Fibroblast of villous mesenchyme (primary cell): ENCODE results near the gene PUS7L. TPM values are rescaled to one million over a fixed set of nuclear protein-coding genes. Genes with fewer than 3 reads are reported as not detected.
"Not testable (repeated sequence)": the region's sequence is repeated elsewhere in the genome, so short reads cannot be mapped to it uniquely, and the experiment has no call there.

ENCODE experiments used
- DNase-seq: peaks from one replicate; pipeline ENCODE4 v3.0.0-alpha.2; 2010; ENCODE audit warnings: low read depth
- H3K4me3 ChIP-seq: 2 replicates; pipeline ENCODE4 v1.5.1; 2011; ENCODE audit warnings: low read depth, mild to moderate bottlenecking, low read length
- total RNA-seq: library from RNA; depleted of rRNA; stranded (reverse); fragments of >200 nt; gene quantifications from 2 replicates; pipeline ENCODE4 v1.2.3, GENCODE V29; 2012
- TF ChIP-seq, protein P1 (sequence below): IDR thresholded peaks from 2 replicates; pipeline ENCODE4 v1.5.1; 2012; ENCODE audit warnings: low read depth, mild to moderate bottlenecking, low read length; ENCODE audit not compliant: insufficient read depth

PUS7L gene
- total RNA-seq, 1 donor: 30.2 TPM

DNA sequence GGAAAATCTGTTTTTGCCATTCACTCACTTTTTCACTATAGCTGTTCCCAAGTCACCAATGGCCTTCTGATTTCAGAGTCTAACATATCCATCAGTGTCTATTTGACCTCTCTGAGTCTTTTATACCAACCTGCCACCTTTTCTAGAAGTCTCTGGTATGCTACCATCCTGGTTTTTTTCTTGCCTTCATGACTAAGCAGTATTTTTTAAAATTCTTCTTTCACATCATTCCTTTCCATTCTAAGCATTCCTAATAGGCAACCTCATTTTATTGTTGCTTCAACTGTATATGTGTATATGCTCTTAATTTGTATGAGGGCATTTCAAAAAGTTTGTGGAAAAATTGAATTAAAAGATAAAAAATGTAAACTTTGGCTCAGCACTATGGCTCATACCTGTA is 5.2 kb upstream of the PUS7L start:
- TF ChIP-seq, protein P1, sequence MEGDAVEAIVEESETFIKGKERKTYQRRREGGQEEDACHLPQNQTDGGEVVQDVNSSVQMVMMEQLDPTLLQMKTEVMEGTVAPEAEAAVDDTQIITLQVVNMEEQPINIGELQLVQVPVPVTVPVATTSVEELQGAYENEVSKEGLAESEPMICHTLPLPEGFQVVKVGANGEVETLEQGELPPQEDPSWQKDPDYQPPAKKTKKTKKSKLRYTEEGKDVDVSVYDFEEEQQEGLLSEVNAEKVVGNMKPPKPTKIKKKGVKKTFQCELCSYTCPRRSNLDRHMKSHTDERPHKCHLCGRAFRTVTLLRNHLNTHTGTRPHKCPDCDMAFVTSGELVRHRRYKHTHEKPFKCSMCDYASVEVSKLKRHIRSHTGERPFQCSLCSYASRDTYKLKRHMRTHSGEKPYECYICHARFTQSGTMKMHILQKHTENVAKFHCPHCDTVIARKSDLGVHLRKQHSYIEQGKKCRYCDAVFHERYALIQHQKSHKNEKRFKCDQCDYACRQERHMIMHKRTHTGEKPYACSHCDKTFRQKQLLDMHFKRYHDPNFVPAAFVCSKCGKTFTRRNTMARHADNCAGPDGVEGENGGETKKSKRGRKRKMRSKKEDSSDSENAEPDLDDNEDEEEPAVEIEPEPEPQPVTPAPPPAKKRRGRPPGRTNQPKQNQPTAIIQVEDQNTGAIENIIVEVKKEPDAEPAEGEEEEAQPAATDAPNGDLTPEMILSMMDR: no peak
- no peak for DNase-seq
- H3K4me3 ChIP-seq: no peak overlapping the region

DNA sequence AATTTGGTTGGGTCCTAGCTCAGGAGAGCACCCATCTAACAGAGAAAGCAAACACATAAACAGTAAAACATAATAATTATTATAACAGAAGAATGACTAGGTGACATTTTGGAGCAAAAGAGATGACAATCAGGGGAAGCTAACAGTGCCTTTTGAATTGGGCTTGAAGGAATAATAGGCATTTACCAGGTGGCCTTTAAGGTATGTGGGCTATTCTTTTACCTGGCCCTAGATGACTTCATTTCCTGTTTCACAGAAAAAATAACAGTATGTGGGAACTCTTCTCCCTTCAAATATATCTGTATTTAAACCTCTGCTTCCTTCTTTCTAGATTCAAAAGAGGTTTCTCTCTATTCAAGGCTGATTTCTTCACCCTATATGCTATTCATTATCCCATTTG is 4.0 kb upstream of the PUS7L start:
- TF ChIP-seq, protein P1: no peak
- H3K4me3 ChIP-seq: no peak overlapping the region
- no peak for DNase-seq

DNA sequence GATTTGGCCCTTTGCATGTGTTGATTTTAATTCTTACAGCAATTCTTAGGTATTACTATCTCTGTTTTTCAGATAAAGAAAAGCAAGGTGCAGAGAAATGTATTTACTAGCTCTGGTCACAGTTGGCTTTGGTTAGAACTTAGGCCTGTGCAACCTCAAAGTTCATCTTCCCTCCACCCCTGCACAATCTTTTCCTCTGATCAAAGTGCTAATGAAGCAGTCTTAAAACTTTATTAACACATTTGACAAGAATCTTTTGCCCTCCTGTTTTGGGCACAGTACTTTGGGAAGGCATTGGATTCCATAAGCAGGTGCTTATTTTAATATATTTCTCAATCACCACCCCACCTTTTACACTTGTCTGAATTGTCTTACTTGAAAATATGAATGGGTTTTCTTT is 2.9 kb upstream of the PUS7L start:
- TF ChIP-seq, protein P1: no peak
- H3K4me3 ChIP-seq: no peak overlapping the region
- no peak for DNase-seq

DNA sequence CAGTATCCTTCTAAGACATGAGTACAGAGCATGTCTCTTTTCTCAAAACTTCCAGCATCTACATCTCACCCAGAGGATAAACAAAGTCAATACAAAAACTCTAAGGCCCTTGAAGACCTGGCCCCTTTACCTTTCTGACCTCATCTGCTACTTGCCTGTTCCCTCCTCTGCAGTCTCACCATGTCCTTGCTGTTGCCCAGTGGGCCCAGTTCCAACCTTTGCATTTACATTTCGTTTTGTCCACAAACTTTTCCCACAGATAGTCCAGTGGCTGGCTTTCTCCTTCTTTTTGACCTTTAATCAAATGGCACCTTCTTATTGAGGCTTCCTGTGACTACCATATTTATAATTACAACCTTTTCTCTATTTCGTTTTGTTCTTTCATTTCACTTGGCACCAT is 1.8 kb upstream of the PUS7L start:
- TF ChIP-seq, protein P1: no peak
- DNase-seq: no peak
- H3K4me3 ChIP-seq: peak overlapping the region; percentile 87

DNA sequence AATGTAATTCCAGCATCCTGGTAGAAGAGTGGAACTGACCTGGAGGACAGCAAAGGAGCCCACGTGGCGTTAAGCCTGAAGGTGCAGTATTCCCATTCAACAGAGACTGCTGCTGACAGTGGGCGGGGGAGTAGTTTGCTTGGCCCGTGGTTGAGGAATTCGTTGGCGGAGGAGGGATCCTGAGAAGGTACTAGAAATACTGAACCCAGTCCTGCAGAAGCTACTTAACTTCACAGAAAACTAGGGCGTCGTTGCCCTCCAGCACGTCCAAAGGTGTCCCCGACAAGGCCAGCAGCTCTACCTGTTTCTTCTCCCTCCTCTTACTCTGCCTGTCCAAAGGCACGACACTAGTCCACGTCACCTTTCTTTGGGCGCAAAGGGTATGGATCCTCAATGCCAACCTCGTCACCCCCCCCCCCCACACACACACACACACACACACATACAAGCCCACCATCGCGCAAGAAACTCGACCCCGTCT is 303 bp downstream of the PUS7L start:
- H3K4me3 ChIP-seq: peak overlapping the region; percentile 87
- TF ChIP-seq, protein P1: no peak
- peak; percentile 43 for DNase-seq

DNA sequence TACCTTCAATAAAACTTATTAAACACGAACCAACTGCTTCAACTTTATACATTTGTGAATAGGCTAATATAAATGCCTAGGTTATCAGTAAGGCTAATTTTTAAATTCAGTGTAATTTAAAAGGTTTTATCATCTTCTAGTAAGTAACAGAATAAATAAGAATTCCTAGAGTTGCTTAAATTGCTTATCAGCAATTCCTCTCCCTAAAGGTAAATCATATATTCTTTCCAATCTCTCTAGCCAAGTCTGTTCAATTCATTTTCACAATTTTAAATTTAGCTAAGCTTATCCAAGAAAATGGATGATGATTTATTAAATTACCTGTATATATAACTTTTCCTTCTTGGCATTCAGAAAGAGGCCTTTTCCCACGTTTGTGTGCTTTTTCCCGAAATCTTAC is 4.6 kb downstream of the PUS7L start:
- no peak for DNase-seq
- TF ChIP-seq, protein P1: no peak
- H3K4me3 ChIP-seq: no peak overlapping the region

DNA sequence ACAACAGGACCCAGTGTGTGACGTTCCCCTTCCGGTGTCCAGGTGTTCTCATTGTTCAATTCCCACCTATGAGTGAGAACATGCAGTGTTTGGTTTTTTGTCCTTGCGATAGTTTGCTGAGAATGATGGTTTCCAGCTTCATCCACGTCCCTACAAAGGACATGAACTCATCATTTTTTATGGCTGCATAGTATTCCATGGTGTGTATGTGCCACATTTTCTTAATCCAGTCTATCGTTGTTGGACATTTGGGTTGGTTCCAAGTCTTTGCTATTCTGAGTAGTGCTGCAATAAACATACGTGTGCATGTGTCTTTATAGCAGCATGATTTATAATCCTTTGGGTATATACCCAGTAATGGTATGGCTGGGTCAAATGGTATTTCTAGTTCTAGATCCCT is 7.2 kb downstream of the PUS7L start:
- DNase-seq, H3K4me3 ChIP-seq: not testable (repeated sequence)
